Caki2 (cell line): Measurements from ENCODE around the gene HSD17B7. TPM values are rescaled to one million over a fixed set of nuclear protein-coding genes. Genes with fewer than 3 reads are reported as not detected.
A peak's percentile ranks its signal among the peaks of the same experiment; 100 is the strongest.
"Not testable (repeated sequence)": the region's sequence is repeated elsewhere in the genome, so short reads cannot be mapped to it uniquely, and the experiment has no call there.

ENCODE experiments used
- DNase-seq: peaks from one replicate; pipeline ENCODE4 v3.0.0-alpha.2; 2015; ENCODE audit warnings: low read depth
- in situ Hi-C: cut with HindIII; loops from 2 replicates; pipeline ENCODE4 v1.10.0; 2016; ENCODE audit warnings: low sequenced_read_pairs, low pct_unique_long_range_greater_than_20kb, mixed read lengths
- total RNA-seq: library from RNA; depleted of rRNA; stranded (reverse); fragments of >200 nt; shearing (Covaris generic); gene quantifications from 2 replicates; pipeline ENCODE4 v1.2.3, GENCODE V29; 2014; ENCODE audit warnings: low replicate concordance; rRNA removed

Gene HSD17B7
- 30.1 and 31.5 TPM in 2 replicates for total RNA-seq

GRCh38 chr1:162790303-162790984 is at the start of gene HSD17B7:
Gene HSD17B7 (plus strand): TSS chr1:162790702. CDS start chr1:162790801, 99 bp downstream.
- in situ Hi-C loops = not testable (repeated sequence)
- peak; percentile 85 for DNase-seq

- in situ Hi-C loops = no loop called here
- DNase-seq = no peak
Measured at GRCh38 chr1:162740755-162741154, 49.7 kb upstream of the HSD17B7 start.

- in situ Hi-C loops = no loop called here
- DNase-seq = no peak
Measured at GRCh38 chr1:162741574-162741973, 48.9 kb upstream of the HSD17B7 start.

- in situ Hi-C loops, DNase-seq: not testable (repeated sequence)
Measured at GRCh38 chr1:162746264-162746942, 44.1 kb upstream of the HSD17B7 start.

GRCh38 chr1:162753001-162753658 is 37.4 kb upstream of the HSD17B7 start:
- DNase-seq = no peak

GRCh38 chr1:162753998-162754585 is 36.4 kb upstream of the HSD17B7 start:
- no peak for DNase-seq
- in situ Hi-C loops = no loop called here

More at GRCh38 chr1:162753001-162753658, 37.4 kb upstream of the HSD17B7 start:
- in situ Hi-C loops = no loop called here

- in situ Hi-C loops = no loop called here
- no peak for DNase-seq
Measured at GRCh38 chr1:162755306-162755705, 35.2 kb upstream of the HSD17B7 start.

- in situ Hi-C loops = no loop called here
- DNase-seq = no peak
Measured at GRCh38 chr1:162756523-162756922, 34.0 kb upstream of the HSD17B7 start.

GRCh38 chr1:162757476-162757875 is 33.0 kb upstream of the HSD17B7 start:
- in situ Hi-C loops = no loop called here
- no peak for DNase-seq

- DNase-seq = no peak
- in situ Hi-C loops = no loop called here
Measured at GRCh38 chr1:162765788-162766187, 24.7 kb upstream of the HSD17B7 start.

- in situ Hi-C loops = no loop called here
- DNase-seq = no peak
Measured at GRCh38 chr1:162772571-162773154, 17.8 kb upstream of the HSD17B7 start.

- in situ Hi-C loops = no loop called here
- no peak for DNase-seq
Measured at GRCh38 chr1:162774007-162774406, 16.5 kb upstream of the HSD17B7 start.

- no peak for DNase-seq
- in situ Hi-C loops = no loop called here
Measured at GRCh38 chr1:162779043-162779442, 11.5 kb upstream of the HSD17B7 start.

GRCh38 chr1:162782671-162783070 is 7.8 kb upstream of the HSD17B7 start:
- in situ Hi-C loops = no loop called here
- no peak for DNase-seq

- DNase-seq, in situ Hi-C loops: not testable (repeated sequence)
Measured at GRCh38 chr1:162784926-162785325, 5.6 kb upstream of the HSD17B7 start.

- in situ Hi-C loops = not testable (repeated sequence)
- peak; percentile 13 for DNase-seq
Measured at GRCh38 chr1:162788783-162789182, 1.7 kb upstream of the HSD17B7 start.

GRCh38 chr1:162790985-162791357 is 469 bp downstream of the HSD17B7 start:
- DNase-seq = peak; percentile 12

GRCh38 chr1:162794284-162794683 is 3.8 kb downstream of the HSD17B7 start:
- DNase-seq, in situ Hi-C loops: not testable (repeated sequence)

More at GRCh38 chr1:162790985-162791357, 469 bp downstream of the HSD17B7 start:
- in situ Hi-C loops = not testable (repeated sequence)
